Activated naive CD8-positive, alpha-beta T cell treated with anti-CD3 and anti-CD28 coated beads for 36 hours (primary cell): ENCODE results near the gene PTPRN2. TPM values are rescaled to one million over a fixed set of nuclear protein-coding genes. Genes with fewer than 3 reads are reported as not detected.
"Not testable (repeated sequence)": the region's sequence is repeated elsewhere in the genome, so short reads cannot be mapped to it uniquely, and the experiment has no call there.

ENCODE experiments used
- DNase-seq: peaks from one replicate; pipeline ENCODE4 v3.0.0; 2021
- H3K27ac Mint-ChIP-seq: one replicate; pipeline ENCODE4 v1.8.0; 2022; ENCODE audit warnings: mild to moderate bottlenecking, moderate library complexity, mixed read lengths
- H3K27me3 Mint-ChIP-seq: one replicate; pipeline ENCODE4 v1.8.0; 2022; ENCODE audit warnings: mild to moderate bottlenecking, mixed read lengths
- H3K36me3 Mint-ChIP-seq: one replicate; pipeline ENCODE4 v1.8.0; 2021; ENCODE audit warnings: mild to moderate bottlenecking, mixed read lengths
- H3K4me1 Mint-ChIP-seq: one replicate; pipeline ENCODE4 v1.8.0; 2021; ENCODE audit warnings: mixed read lengths
- H3K4me3 Mint-ChIP-seq: one replicate; pipeline ENCODE4 v1.8.0; 2022; ENCODE audit warnings: mild to moderate bottlenecking, moderate library complexity, mixed read lengths
- H3K9me3 Mint-ChIP-seq: one replicate; pipeline ENCODE4 v1.8.0; 2022; ENCODE audit warnings: mixed read lengths
- total RNA-seq, 2 experiments: library from RNA; stranded (reverse); gene quantifications; one replicate each; pipeline ENCODE4 v1.2.3, GENCODE V29; 2021

PTPRN2 gene
- total RNA-seq, 2 experiments from 2014 or later, result 0.72 to 0.74 TPM

DNA sequence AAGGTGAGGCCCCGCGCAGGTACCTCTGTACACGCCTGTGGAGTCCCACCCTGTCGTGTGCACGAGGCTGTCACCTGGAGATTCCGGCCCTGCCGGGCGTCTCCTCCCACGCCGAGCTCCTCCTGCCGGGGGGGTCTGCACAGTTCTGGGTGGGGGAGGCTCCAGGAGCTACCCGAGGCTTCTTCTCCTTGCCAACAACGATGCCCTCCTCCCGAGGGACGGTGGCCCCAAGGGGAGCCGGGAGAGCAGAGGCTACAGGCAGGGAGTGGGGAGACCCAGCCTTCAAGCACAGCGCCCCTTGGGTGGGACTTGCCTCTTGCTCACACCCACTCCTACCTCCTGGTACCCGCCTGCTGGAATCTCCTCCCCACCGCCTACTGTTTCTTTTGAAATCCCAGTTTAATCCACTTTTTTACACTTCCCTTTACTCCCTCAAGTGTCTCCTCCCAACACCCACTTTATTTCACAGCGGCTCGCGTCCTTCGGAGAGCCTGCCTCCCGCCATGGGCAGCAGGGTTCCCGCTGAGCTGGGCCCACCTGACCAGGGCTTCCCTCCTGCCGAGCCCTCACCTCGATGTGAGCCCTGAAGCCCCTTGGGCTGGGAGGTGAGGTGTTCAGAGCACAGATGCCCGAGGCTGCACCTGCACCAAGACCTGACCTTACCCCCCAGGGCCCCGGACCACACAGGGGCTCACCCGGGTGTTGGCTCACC is 912.8 kb downstream of the PTPRN2 start:
- H3K4me1 Mint-ChIP-seq, result peaks cover 12% of the 10 kb centered on the region
- no peaks in the 10 kb centered on the region for H3K36me3 Mint-ChIP-seq
- H3K9me3 Mint-ChIP-seq, result no peaks in the 10 kb centered on the region
- H3K27me3 Mint-ChIP-seq, result peaks cover 60% of the 10 kb centered on the region
- no peak for DNase-seq
- no peak overlapping the region for H3K27ac Mint-ChIP-seq
- H3K4me3 Mint-ChIP-seq, result no peak overlapping the region

DNA sequence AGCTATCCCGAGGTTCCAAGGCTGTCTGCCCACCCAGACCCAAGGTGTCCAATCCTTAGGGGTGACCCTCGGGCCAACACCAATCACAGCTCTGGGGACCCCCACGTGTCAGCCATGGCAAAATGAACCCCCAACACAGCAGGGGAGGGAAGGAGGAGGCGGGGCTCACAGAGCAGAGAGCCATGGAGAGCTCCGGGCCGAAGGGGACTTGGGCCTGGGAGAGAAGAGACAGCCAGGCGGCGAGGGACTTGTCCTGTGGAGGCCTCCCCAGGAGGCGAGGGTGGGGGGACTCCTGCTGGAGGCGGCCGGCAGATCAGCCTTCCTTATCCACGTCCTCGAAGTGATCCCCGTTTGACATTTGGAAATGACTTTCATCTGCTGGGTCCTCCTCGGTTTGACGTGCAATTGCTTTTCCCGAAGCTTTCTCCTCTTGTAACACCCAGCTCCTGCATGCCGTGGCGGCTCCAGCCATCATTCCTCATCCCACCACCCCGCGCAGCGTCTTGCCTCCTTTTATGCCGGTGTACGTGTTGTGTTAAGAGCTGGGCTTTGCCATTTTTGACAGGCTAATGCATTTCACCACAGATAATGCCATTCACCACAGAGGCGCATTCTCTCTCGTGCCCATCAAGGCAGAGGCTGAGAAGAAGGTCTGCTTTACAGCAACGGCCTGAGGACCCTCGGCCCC is 913.5 kb downstream of the PTPRN2 start:
- no peak overlapping the region for H3K27ac Mint-ChIP-seq

GRCh38 chr7:157673573-157673972 is 914.0 kb downstream of the PTPRN2 start:
- Mint-ChIP-seq H3K4me1 (peaks cover 18% of the 10 kb centered on the region), H3K27ac (no peak overlapping the region), H3K36me3 (no peaks in the 10 kb centered on the region), H3K9me3 (no peaks in the 10 kb centered on the region), H3K4me3 (no peak overlapping the region), H3K27me3 (peaks cover 58% of the 10 kb centered on the region)
- no peak for DNase-seq

More for the DNA sequence above, 913.5 kb downstream of the PTPRN2 start:
- no peak for DNase-seq
- Mint-ChIP-seq H3K4me3 (no peak overlapping the region), H3K4me1 (peaks cover 15% of the 10 kb centered on the region), H3K36me3 (no peaks in the 10 kb centered on the region), H3K27me3 (peaks cover 60% of the 10 kb centered on the region), H3K9me3 (no peaks in the 10 kb centered on the region)

DNA sequence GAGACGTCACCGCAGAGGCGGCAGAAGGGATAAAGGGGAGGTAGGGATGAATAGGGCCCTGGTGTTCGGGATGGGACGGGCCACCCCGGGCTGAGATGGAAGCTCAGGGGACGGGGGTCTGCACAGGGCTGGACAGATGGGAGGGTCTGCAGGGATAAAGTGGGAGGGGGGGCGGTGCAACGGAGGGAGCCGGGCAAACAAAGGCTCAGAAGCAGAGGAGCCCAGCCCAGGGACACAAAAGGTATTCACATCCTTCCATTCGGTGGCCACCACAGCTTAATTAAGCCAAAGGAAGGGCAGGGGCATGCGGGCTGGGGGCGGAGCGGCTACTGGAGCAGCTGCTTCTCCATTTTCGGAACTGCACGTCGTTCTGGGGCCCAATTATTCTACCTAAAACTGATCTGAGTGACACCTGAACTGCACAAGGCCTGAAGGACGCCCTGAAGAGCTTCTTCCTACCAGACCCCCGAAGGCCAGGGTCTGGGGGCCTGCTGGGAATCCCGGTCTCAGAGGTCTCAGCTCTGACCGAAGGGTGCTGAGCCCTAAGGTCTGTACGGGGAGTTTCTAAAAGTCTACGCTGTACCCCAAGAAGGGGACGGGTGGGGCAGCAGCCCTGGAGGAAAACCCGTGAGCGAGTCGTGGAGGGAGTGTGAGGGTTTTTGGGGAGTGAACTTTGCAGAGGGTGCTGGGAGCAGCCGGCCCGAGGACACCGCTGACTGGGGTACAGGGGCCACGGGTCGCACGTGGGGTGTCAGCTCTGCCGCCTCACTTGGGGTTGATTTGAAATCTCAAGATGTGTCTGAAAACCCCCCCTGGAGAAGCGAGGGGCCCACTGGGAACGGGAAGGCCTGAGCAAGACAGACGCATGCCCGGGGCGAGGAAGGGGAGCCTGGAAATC is 916.0 kb downstream of the PTPRN2 start:
- Mint-ChIP-seq H3K4me1 (peaks cover 20% of the 10 kb centered on the region), H3K36me3 (no peaks in the 10 kb centered on the region), H3K27me3 (peaks cover 46% of the 10 kb centered on the region), H3K9me3 (no peaks in the 10 kb centered on the region), H3K4me3 (no peak overlapping the region), H3K27ac (no peak overlapping the region)
- DNase-seq, result no peak

- Mint-ChIP-seq H3K27ac (no peak overlapping the region), H3K27me3 (peaks cover 37% of the 10 kb centered on the region), H3K36me3 (no peaks in the 10 kb centered on the region), H3K9me3 (no peaks in the 10 kb centered on the region), H3K4me3 (no peak overlapping the region), H3K4me1 (peaks cover 20% of the 10 kb centered on the region)
- no peak for DNase-seq
Measured at GRCh38 chr7:157670490-157671357, 916.9 kb downstream of the PTPRN2 start.

GRCh38 chr7:157669768-157670351 is 917.8 kb downstream of the PTPRN2 start:
- Mint-ChIP-seq H3K27me3 (peaks cover 28% of the 10 kb centered on the region), H3K9me3 (no peaks in the 10 kb centered on the region), H3K4me3 (no peak overlapping the region), H3K36me3 (no peaks in the 10 kb centered on the region), H3K4me1 (peaks cover 20% of the 10 kb centered on the region), H3K27ac (no peak overlapping the region)
- no peak for DNase-seq

- H3K36me3 Mint-ChIP-seq, result no peaks in the 10 kb centered on the region
- H3K4me1 Mint-ChIP-seq, result peaks cover 20% of the 10 kb centered on the region
- no peaks in the 10 kb centered on the region for H3K9me3 Mint-ChIP-seq
- no peak for DNase-seq
- peaks cover 27% of the 10 kb centered on the region for H3K27me3 Mint-ChIP-seq
- H3K4me3 Mint-ChIP-seq, result no peak overlapping the region
- no peak overlapping the region for H3K27ac Mint-ChIP-seq
Measured at GRCh38 chr7:157668884-157669767, 918.5 kb downstream of the PTPRN2 start.

DNA sequence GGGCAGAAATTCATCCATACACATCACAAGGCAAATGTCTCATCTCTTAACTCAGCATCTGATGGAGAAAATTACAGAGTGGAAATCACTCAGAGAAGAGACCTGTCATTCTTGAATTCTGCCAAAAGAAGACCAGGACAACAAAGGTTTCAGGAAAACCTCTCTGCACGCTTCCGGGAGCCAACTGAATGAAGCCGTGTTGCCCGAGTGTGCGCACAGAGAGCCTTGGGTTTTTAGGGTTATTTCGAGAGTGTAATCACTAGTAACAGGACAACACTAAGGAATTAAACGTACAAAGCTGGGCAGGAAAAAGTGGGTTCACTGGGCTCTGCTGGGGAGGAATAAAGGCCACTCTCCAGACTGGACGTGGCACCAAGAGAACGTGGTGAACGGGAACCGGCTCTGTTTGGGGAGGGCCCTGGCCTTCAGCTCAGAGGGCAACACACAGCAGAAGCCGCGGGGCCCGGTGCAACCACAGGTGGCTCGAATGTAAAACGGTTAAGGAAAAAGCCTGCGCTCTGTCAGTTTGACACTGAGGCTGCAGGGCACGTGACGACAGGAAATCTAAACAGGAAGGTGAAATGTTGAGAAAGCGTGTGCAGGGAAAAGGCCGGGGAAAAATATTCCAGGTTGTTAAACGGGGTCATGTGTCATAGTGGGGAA is 919.3 kb downstream of the PTPRN2 start:
- Mint-ChIP-seq H3K36me3 (no peaks in the 10 kb centered on the region), H3K4me1 (peaks cover 20% of the 10 kb centered on the region), H3K27me3 (peaks cover 27% of the 10 kb centered on the region), H3K9me3 (no peaks in the 10 kb centered on the region), H3K4me3 (no peak overlapping the region), H3K27ac (no peak overlapping the region)
- no peak for DNase-seq

DNA sequence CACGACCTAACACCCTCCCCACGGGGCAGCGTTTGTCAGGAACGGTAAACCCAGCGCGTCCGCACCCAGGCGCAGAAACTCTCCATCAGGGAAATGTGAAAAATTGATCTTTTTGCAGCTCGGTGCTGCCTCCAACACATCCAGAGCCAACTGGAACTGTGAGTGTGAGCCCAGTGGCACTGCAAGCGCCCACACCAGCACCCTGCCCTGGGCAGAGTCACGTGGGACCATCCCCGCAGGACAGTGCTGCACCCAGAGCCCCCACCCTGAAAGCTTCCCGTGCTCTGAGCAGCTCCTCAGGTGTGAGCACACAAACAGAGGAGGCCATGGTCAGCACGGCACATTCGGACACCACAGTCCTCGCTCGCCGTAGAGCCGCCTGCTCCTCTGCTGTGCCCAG is 919.9 kb downstream of the PTPRN2 start:
- no peak for DNase-seq
- Mint-ChIP-seq H3K4me3 (no peak overlapping the region), H3K27ac (no peak overlapping the region), H3K27me3 (peaks cover 27% of the 10 kb centered on the region), H3K4me1 (peaks cover 20% of the 10 kb centered on the region), H3K36me3 (no peaks in the 10 kb centered on the region), H3K9me3 (no peaks in the 10 kb centered on the region)

GRCh38 chr7:157667261-157667660 is 920.4 kb downstream of the PTPRN2 start:
- Mint-ChIP-seq H3K9me3 (no peaks in the 10 kb centered on the region), H3K36me3 (no peaks in the 10 kb centered on the region), H3K27me3 (peaks cover 27% of the 10 kb centered on the region), H3K27ac (no peak overlapping the region), H3K4me3 (no peak overlapping the region), H3K4me1 (peaks cover 20% of the 10 kb centered on the region)
- no peak for DNase-seq

GRCh38 chr7:157666530-157667040 is 921.0 kb downstream of the PTPRN2 start:
- H3K4me3 Mint-ChIP-seq, result no peak overlapping the region
- H3K9me3 Mint-ChIP-seq, result no peaks in the 10 kb centered on the region
- H3K4me1 Mint-ChIP-seq, result peaks cover 20% of the 10 kb centered on the region
- peaks cover 27% of the 10 kb centered on the region for H3K27me3 Mint-ChIP-seq
- no peak for DNase-seq
- no peak overlapping the region for H3K27ac Mint-ChIP-seq
- no peaks in the 10 kb centered on the region for H3K36me3 Mint-ChIP-seq

DNA sequence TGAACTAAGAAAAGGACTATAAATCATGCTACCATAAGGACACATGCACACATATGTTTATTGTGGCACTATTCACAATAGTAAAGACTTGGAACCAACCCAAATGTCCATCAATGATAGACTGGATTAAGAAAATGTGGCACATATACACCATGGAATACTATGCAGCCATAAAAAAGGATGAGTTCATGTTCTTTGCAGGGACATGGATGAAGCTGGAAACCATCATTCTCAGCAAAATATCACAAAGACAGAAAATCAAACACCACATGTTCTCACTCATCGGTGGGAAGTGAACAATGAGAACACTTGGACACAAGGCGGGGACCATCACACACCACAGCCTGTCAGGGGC is 922.0 kb downstream of the PTPRN2 start:
- not testable (repeated sequence) for H3K9me3 Mint-ChIP-seq, DNase-seq, H3K36me3 Mint-ChIP-seq, H3K4me3 Mint-ChIP-seq, H3K27ac Mint-ChIP-seq
- H3K27me3 Mint-ChIP-seq, result peaks cover 21% of the 10 kb centered on the region
- H3K4me1 Mint-ChIP-seq, result peaks cover 19% of the 10 kb centered on the region
